AG04450 (cell line): ENCODE results near the gene ABHD17B. TPM values are rescaled to one million over a fixed set of nuclear protein-coding genes. Genes with fewer than 3 reads are reported as not detected.

ENCODE experiments used
- CTCF ChIA-PET: fragments of 300-600, 350-600 bp; formaldehyde crosslinking; extraction: SDS; loops from one replicate; lab custom pipeline; 2022; ENCODE audit warnings: antibody characterized with exemption, inconsistent platforms; lab: Charles Lee
- POLR2A ChIA-PET: fragments of 350-600 bp; formaldehyde crosslinking; extraction: SDS; loops from one replicate; lab custom pipeline; 2021; ENCODE audit warnings: antibody characterized with exemption, inconsistent platforms; lab: Yijun Ruan, JAX
- DNase-seq: peaks from one replicate; pipeline ENCODE4 v3.0.0-alpha.2; 2011; ENCODE audit warnings: low read depth, low spot score
- H3K27ac ChIP-seq: one replicate; pipeline ENCODE4 v1.5.1; 2012; ENCODE audit warnings: low read depth, low read length, control low read depth
- H3K27me3 ChIP-seq: one replicate; pipeline ENCODE4 v1.6.0; 2012; ENCODE audit warnings: low read length; ENCODE audit not compliant: control insufficient read depth, insufficient read depth
- H3K4me3 ChIP-seq: 2 replicates; pipeline ENCODE4 v1.5.1; 2011; ENCODE audit warnings: mild to moderate bottlenecking, low read depth, low read length, control low read depth
- H3K9me3 ChIP-seq: 2 replicates; pipeline ENCODE4 v1.5.1; 2012; ENCODE audit warnings: low read length; ENCODE audit not compliant: control insufficient read depth, insufficient read depth
- polyA plus RNA-seq: library from polyadenylated mRNA; depleted of rRNA; stranded (reverse); fragments of >200 nt; gene quantifications from 2 replicates; pipeline ENCODE4 v1.2.3, GENCODE V29; 2011
- TF ChIP-seq, protein P1 (sequence below): IDR thresholded peaks from 2 replicates; pipeline ENCODE4 v1.5.1; 2011; ENCODE audit warnings: low read depth, low read length, control low read depth, inconsistent platforms

Gene ABHD17B
- polyA plus RNA-seq, 1 experiment, result 15.3 TPM

DNA sequence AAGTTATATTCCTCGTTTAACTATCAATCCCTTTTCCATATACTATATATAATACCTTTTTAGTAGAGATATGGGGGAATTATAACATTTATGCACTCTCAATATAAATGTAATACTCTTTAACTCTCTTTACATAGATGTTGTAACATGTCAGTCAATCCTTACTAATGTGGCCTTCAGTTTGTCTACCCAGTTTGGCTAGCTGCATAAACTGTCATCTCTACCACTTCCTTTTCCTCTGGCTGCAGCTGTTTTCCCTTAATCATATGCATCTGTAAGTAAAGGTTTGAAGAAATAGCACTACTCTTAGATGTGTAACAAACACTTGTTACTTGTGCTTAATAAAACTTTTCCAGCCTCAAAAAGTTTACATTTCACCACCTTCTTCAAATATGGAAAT is 13.4 kb downstream of the ABHD17B start:
- Histone ChIP-seq H3K27me3 (no peaks in the 10 kb centered on the region), H3K27ac (no peak overlapping the region), H3K9me3 (no peaks in the 10 kb centered on the region), H3K4me3 (no peak overlapping the region)
- TF ChIP-seq, protein P1, sequence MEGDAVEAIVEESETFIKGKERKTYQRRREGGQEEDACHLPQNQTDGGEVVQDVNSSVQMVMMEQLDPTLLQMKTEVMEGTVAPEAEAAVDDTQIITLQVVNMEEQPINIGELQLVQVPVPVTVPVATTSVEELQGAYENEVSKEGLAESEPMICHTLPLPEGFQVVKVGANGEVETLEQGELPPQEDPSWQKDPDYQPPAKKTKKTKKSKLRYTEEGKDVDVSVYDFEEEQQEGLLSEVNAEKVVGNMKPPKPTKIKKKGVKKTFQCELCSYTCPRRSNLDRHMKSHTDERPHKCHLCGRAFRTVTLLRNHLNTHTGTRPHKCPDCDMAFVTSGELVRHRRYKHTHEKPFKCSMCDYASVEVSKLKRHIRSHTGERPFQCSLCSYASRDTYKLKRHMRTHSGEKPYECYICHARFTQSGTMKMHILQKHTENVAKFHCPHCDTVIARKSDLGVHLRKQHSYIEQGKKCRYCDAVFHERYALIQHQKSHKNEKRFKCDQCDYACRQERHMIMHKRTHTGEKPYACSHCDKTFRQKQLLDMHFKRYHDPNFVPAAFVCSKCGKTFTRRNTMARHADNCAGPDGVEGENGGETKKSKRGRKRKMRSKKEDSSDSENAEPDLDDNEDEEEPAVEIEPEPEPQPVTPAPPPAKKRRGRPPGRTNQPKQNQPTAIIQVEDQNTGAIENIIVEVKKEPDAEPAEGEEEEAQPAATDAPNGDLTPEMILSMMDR, result no peak
- DNase-seq, result no peak
- ChIA-PET POLR2A (no interaction called here), CTCF (interaction anchor here (1.5 kb wide), 1 partner anchor 127 kb away, joined by 3 read pairs; no protein-coding TSS in a partner anchor)

DNA sequence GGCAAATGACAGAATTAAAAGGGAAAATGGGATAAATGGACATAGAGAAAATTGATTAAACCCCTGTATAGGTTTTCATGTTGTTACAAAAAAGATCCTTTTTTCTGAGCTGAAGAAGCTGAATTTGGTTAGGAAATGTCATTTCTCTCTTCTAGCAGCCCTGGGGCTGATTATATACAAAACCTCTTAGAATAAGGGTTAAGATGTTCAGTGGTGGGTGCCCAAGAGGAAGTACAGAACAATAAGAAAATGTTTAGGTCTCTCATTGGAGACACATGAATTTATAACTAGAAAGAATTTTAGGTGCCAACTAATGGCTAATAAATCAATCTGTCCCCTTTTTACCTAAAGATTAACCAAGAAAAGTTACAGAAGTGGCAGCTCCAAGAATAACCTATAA is 14.2 kb downstream of the ABHD17B start:
- ChIA-PET CTCF (interaction anchor here (0.6 to 1.5 kb wide), 4 partner anchors 11 to 129 kb away, joined by 3 to 4 read pairs (median 3); no protein-coding TSS in a partner anchor), POLR2A (interaction anchor here (1.6 kb wide), 1 partner anchor 14 kb away, joined by 5 read pairs; the partner anchor contains the start of genes ABHD17B and C9orf85)
- Histone ChIP-seq H3K27ac (no peak overlapping the region), H3K27me3 (no peaks in the 10 kb centered on the region), H3K4me3 (no peak overlapping the region), H3K9me3 (no peaks in the 10 kb centered on the region)
- TF ChIP-seq, protein P1, result no peak
- DNase-seq, result no peak

DNA sequence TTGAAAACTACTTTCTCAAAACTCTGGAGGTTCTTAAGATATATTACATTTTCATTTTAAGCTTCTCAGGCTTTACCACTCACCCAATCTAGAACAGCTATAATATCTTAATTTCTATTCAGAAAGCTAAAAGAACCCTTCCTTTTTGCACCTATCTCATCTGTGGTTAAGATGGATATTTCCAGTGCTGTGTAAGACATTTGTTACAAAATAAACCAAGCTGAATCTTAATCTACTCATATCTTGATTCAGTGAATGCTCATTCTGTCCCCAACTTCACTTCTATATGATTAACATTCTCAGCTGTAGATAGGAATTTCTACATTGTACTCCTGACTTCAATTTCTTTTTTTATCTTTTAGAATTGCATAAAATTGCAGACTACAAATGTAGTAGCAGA is 15.0 kb downstream of the ABHD17B start:
- Histone ChIP-seq H3K27ac (no peak overlapping the region), H3K9me3 (no peaks in the 10 kb centered on the region), H3K4me3 (no peak overlapping the region), H3K27me3 (no peaks in the 10 kb centered on the region)
- POLR2A ChIA-PET, result interaction anchor here (1.6 kb wide), 1 partner anchor 15 kb away, joined by 5 read pairs; the partner anchor contains the start of genes ABHD17B and C9orf85
- CTCF ChIA-PET, result interaction anchor here (0.8 kb wide), 1 partner anchor 27 kb away, joined by 3 read pairs; no protein-coding TSS in a partner anchor
- DNase-seq, result no peak
- TF ChIP-seq, protein P1, result no peak

DNA sequence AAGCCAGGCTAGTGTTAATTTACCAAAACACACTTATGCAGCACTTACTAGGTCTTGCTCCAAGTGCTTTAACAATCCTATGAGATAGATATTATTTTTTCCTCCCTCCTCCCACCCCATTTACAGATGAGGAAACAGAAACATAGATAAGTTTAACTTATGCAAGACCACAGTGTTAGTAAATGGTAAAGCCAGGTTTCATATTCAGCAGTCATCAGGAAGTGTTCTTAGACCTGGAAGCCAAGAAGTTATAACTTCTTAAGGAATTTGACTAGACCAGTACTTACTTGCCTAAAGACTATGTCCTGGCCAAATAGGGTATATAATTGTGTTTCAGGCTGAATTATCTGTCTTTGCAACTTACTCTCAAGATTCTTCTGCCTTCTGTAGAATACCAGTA is 15.9 kb downstream of the ABHD17B start:
- Histone ChIP-seq H3K4me3 (no peak overlapping the region), H3K9me3 (no peaks in the 10 kb centered on the region), H3K27me3 (no peaks in the 10 kb centered on the region), H3K27ac (no peak overlapping the region)
- DNase-seq, result no peak
- POLR2A ChIA-PET, result interaction anchor here (1.6 kb wide), 1 partner anchor 16 kb away, joined by 5 read pairs; the partner anchor contains the start of genes ABHD17B and C9orf85
- CTCF ChIA-PET, result no interaction called here
- TF ChIP-seq, protein P1, result no peak

DNA sequence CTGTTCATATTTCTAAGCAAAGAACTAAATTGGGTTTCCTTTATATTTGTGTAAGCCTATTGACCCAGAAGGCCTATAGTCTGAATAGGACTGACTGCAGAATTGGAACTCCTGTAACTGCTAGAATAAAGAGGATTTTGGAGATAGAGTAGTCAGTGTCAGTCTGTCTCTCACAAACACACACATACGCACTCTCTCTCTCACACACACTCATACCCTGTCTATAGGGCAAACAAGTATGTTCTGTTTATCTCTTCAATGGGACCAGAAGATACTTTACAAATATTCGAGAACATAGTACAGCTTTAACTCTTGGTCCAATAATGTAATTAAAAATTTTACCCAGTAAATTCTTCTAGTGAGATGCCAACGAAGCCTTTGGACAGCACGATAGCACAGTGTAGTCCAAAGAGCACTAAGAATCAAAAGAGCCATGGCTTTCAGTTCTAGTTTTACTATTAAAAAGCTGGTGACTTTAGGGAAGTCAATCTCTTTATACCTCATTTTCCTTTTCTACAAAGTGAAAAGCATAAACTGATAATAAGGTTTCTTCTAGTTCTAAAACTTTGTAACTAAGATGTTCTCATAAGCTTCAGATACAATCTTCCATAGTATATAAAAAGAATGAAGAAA is 19.3 kb downstream of the ABHD17B start:
- Histone ChIP-seq H3K9me3 (no peaks in the 10 kb centered on the region), H3K27me3 (no peaks in the 10 kb centered on the region), H3K4me3 (no peak overlapping the region), H3K27ac (no peak overlapping the region)
- DNase-seq, result no peak
- ChIA-PET POLR2A (no interaction called here), CTCF (interaction anchor here (0.8 to 1.7 kb wide), 2 partner anchors 72 to 133 kb away, joined by 3 to 7 read pairs; no protein-coding TSS in a partner anchor)
- TF ChIP-seq, protein P1, result no peak
